Fibroblast of skin of left biceps (primary cell): ENCODE data around the gene ISG20L2.
"Not testable (repeated sequence)": the region's sequence is repeated elsewhere in the genome, so short reads cannot be mapped to it uniquely, and the experiment has no call there.

Experiments used
- DNase-seq, 2 experiments: peaks; one replicate each; pipeline ENCODE4 v3.0.0-alpha.2; 2013; ENCODE audit warnings: low read depth in 2 of 2

Gene ISG20L2, protein sequence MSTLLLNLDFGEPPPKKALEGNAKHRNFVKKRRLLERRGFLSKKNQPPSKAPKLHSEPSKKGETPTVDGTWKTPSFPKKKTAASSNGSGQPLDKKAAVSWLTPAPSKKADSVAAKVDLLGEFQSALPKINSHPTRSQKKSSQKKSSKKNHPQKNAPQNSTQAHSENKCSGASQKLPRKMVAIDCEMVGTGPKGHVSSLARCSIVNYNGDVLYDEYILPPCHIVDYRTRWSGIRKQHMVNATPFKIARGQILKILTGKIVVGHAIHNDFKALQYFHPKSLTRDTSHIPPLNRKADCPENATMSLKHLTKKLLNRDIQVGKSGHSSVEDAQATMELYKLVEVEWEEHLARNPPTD

DNA sequence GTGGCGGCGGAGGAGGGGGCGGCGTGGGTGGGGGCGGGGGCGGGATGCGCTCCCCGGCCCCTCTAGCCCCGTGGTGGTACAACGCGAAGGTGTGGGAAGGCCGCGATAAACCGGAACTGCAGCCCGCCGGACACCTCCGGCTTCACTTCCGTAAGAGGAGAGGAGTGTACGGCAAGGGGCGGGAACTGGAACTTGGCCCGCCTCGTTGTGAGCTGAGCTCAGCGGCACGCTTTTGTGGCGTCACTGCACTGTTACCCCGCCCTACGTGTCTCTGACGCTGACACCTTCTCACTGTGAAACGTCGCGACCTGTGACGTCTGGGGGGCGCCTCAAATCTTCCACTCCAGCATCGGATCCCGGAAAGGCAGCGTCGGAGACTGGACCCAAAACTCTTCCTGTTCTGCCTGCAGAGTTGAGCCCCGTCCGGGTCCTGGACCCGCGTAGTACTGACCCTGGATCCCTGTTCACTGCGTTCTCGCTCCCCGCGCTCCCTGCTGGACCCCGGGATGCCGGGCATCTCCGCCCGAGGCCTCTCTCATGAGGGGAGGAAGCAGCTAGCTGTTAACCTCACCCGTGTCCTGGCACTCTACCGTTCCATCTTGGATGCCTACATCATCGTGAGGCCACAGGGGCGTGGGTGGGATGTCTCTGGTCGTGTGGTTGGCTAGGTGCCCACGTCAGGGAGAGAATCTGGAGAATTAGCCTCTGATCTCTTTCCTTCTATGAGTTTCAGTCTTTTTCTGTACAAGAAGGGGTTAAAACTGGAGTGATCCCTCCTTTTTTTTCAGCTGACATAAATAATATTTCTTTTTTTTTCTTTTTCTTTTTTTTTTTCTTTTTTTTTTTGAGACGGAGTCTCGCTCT, at the start of gene ISG20L2:
TSS of gene ISG20L2 (minus strand) at position 168 of the 864 bp plus-strand sequence. CDS start 1,114 bp downstream, outside the sequence.
- DNase-seq: peak; percentile 91 to 92

DNA sequence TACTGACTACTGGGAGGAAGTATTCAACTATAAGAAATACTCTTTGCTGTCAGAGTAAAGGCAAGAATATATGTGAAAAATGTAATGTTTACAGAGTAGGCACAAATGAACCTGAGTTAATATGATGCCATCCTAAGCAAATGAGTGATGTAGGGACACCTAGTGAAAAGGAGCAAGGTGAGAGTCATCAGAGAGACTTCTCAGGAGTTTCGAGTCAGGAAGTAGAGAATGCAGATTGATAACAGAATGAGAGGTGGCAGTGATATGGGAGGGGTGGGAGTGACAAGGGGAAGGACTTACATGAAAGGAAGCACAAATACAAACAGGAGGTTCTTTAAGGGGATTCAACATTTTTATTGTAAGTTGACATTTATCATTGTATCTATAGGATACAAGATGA, 49.0 kb upstream of the ISG20L2 start:
- no peak for DNase-seq

DNA sequence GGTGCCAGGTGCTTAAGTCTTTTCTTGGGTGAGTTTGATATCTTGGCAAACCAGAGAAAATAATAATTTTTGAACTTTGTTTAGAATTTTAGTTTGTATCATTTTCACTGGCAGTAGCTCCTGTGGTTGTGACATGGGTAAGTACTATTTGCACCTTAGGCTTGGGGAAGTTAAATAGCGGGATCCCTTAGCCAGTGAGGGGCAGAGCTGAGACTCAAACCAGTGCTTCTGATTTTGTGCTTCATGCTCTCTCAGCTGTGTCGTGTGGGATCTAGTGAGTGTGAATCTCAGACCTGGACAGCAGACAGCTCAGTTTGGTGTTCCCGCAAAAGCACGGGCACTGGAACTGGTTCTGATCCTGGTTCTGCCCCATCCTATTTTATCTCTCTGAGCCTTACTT, 48.4 kb upstream of the ISG20L2 start:
- no peak for DNase-seq

DNA sequence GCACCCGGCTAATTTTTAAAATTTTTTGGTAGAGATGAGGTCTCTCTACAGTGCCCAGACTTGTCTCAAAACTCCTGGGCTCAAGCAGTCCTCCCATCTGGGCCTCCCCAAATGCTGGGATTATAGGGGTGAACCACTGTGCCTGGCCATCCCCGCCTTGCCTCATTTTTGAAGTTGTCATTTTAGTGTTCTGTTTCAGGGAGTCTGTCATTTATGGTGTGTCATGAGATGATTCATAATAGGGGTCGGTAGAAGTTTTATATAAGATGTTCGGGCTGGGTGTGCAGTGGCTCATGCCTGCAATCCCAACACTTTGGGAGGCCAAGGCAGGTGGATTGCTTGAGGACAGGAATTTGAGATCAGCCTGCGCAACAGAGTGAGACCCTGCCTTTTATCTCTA, 47.2 kb upstream of the ISG20L2 start:
- no peak for DNase-seq

DNA sequence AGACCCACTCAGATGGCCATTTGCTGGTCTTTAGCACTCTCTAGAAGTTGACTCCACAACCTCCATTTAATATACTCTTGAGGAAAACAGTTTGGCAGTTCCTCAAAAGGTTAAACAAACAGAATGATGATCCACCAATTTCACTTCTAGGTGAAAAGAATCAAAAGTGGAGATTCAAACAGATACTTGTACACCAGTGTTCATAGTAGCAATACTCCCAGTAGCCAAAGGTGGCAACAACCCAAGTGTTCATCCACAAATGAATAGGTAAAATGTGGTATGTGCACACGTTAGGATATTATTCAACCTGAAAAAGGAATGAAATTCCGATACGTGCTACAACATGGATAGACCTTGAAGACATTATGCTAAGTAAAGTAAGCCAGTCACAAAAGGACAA, 45.0 kb upstream of the ISG20L2 start:
- no peak for DNase-seq

DNA sequence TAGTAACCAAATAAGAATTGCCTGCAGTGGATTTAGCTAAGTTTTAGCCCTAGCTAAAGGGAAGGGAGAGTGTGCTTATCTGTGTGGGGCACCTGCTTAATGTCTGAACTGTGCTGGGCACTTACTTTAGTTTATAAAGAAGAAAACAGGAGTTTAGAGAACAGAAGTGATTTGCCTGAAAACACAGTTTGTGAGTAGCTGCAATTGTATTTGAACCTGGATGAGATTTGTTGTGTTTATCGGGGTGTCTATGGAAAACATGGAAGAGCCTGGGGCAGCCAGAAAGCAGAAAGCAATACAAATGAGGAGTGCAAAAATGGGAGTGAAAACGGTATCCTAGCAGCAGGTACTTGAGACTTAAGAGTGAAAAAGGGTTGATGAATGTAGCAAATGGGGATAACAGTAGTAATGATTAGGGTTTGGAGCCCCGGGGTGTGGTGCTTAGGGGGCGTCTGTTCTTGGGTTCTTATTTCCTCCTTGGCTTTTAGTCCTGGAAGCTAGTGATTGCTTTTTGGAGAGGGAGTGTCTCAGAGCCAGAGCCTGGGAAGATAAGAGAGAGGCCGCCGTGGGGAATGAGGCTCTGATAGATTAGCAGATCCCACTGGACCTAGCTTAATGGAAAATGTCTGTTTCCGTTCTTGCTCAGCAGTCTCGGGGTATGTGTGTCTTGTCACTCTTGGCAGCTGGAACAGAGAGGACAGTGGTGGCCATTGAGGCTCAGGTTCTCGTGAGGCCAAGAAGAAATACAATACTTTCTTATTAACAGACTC, 44.3 kb upstream of the ISG20L2 start:
- no peak for DNase-seq

DNA sequence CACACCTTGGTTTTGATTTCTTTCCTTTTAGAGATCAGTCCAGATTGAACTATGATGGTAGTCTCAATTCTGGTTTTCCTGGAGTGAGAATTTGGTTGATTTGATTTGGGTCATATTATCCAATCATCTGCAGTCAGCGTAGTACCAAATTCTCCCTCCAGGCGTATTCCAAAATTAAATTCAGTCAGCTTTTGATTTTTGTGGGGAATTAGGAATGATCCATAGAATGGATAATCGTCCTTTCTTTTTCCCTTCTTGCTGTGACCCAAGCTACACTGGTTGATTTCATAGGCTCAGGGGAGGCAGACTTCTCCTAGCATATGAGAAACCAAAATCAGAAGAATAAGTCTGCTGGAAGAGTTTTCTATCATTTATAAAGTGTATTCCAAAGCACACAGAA, 43.7 kb upstream of the ISG20L2 start:
- DNase-seq: no peak

DNA sequence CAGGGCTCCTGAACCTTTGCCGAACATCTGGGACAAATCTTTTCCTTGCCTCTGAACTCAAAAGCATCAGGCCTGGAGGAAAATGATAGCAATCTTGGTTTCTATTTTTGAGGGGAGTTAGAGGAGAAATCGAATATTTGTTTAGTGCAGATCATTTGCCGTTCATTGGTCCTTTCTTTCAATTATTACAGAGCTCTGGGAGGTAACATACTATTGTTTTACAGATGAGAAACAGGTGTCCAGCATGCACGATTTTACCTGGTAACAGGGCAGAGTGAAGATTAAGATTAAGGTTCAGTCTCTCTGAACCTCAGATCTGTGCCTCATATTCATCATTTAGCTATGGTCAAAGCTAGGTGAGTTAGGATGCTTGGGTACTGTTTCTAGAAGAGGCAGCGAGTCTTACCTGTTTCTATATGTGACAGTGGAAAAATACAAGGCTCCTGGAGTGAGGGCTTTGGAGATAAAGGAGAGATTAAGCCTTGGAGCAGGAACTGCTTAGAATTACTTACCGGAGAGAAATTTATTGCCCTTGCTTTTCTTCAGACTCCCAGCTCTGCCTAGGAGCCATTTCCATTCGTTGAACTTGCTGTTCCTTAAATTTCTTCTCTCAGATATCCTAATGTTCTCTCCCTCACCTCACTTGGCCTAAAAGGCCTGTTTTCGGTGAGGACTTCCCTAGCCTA, 40.2 kb upstream of the ISG20L2 start:
- DNase-seq: no peak

DNA sequence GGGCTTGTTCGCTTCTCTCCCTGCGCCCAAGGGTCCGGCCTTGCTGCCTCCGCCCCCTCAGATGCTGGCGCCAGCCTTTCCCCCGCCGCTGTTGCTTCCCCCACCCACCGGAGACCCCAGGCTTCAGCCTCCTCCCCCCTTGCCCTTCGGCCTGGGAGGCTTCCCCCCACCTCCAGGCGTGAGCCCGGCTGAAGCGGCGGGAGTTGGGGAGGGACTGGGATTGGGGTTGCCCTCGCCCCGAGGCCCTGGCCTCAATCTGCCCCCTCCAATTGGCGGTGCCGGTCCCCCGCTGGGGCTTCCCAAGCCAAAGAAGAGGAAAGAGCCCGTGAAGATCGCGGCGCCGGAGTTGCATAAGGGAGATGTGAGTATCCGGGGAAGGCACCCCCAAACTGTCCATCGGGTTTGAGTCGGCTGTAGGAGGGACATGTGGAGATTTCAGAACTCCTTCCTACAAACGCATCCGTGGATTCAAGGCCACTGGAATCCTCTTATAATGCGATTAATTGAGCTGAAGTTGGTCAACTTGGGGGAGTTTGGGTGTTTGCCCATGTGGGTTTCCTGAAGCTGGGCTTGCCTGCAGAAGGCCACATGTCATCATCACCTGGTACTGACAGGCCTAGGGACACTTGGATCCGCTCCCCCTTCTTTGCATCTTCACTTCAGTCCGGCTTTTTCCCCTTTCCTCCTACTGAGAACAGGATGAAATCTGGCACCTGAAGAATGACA, 39.5 kb upstream of the ISG20L2 start:
- DNase-seq: no peak

DNA sequence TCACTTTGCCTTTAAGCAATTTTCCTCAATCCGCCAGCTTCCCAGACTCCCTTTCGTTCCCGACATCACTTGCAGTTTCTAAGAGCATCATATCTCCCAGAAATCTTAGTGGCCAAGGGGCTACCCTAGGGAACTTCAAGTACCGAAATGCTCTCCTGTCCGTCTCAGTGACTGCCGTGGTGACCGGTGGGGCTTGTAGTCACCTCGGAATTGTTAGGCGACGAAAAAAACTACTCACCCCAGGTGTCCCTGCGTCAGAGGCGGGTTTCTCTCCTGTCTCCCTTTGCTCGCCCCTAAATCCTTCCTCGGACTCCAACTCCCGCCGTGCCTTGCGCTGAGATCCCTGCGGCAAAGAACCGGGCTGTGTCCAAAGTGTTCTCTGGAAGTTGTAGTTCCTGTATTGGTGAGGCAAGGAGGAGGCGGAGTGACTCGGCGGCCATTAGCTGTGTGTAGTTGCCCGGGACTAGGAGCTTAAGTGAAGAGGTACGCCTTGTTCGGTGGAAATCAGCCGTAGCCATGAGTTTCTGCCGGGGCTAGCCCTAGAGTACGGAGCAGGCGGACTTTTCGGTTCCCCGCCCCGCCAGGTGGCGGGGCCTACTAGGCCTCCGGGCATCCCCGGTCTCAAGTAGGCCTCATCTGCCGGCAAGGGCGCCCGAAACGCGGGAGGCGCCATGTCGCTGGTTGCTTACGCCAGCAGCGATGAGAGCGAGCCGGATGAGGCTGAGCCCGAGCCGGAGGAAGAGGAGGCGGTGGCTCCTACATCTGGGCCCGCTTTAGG, 38.7 kb upstream of the ISG20L2 start, which contains the start of gene PRCC:
TSS of gene PRCC (plus strand) at position 435 of the 778 bp plus-strand sequence. CDS start at position 672, 237 bp downstream.
- DNase-seq: peak; percentile 100

DNA sequence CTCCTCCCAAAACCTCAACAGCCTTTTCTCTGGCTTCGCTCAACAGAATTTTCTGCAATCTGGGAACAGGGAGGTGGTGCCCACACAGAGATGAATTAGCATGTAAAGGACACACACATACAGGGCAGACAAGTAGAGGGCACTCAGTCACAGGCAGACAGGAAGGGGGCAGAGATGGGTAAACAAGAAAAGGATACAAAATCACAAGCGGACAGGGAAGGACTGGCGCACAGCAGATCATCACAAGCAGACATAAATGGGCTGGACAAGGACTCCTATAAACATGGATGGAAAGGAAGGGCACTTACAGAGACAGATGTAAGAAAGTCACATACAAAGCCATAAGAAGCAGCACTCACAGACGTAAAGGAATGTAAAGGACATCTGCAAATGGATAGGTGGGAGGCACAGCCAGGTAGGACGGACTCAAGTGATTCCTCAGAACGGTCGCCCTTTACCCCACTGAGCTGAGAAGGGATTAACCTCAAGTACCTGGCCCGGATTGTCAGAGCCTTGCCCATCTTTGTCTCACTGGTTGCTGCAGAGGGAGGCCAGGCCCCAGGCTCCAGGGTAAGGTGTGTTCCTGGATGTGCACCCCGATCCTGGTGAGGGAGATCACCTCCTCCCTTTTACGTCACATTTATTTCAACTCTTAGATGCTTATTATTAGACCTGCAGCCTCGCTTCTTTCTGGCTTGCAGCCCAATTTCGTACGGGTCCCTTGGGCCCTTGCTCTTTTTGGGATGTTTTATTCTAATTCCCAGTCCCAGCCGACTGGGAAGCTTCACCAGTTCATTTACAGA, 37.9 kb upstream of the ISG20L2 start:
- no peak for DNase-seq

DNA sequence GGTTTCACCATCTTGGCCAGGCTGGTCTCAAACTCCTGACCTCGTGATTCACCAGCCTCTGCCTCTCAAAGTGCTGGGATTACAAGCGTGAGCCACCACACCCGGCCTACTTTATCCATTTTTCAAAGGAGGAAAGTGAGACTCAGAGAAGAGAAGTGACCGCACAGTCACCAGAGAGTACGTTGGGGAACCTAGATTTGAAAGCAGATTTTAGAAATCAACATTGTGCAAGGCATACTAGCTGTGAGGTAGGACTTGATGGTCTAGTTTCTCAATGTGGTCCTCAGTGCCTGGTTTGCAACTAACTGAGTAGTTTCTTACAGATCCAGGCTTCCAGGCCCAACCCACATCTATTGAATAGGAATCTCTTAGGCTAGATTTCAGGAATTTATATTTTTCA, 37.1 kb upstream of the ISG20L2 start:
- no peak for DNase-seq

DNA sequence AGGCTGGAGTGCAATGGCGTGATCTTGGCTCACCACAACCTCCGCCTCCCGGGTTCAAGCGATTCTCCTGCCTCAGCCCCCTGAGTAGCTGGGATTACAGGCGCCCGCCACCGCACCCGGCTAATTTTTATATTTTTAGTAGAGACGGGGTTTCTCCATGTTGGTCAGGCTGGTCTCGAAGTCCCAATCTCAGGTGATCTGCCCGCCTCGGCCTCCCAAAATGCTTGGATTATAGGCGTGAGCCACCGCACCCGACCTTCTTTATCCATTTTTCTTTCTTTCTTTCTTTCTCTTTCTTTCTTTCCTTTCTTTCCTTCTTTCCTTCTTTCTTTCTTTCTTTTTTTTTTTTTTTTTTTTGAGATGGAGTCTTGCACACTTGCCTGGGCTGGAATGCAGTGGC, 36.6 kb upstream of the ISG20L2 start:
- DNase-seq: not testable (repeated sequence)

DNA sequence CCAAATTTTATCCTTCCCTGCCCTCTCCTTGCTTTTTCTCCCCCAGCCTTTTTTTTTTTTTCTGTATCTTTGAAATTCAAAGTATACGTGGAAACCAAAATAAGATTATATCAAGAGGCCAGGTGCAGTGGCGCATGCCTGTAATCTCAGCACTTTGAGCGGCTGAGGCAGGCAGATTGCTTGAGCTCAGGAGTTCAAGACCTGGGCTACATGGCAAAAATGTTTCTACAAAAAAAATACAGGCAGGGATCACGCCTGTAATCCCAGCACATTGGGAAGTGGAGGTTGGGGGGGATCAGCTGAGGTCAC, 32.2 kb upstream of the ISG20L2 start:
- DNase-seq: no peak

DNA sequence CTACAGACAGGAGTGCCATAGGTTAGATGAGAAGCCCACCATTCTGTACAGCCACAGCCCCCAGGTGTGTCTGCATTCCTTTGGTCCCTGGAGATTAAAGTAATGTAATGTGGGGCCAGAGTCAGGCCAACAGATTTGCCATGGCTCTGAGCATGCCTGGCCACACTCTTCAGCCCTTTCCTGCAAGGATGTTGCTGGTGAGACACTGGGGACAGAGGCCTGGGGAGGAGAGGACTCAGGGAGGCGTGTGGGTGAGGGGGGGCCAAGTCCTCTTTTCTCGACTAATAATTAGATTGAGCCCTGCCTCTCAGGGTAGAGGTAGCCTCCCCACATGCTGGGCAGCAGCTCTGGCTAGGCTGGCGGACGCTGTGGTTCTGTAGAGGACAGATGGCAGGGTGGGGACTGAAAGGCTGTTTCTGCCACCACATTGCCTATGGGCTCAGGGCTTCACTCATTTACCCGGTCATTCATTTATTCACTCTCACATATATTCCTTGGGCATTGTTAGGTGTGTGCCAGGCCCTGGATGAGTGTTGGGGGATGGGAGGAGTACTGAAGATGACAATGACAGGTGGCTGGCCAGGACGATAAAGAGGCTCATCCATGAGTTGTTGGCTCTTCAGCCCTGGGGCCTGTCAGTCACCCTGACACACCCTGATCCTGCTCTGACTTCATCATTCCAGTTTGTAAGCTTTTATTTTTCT, 31.7 kb upstream of the ISG20L2 start:
- DNase-seq: no peak

DNA sequence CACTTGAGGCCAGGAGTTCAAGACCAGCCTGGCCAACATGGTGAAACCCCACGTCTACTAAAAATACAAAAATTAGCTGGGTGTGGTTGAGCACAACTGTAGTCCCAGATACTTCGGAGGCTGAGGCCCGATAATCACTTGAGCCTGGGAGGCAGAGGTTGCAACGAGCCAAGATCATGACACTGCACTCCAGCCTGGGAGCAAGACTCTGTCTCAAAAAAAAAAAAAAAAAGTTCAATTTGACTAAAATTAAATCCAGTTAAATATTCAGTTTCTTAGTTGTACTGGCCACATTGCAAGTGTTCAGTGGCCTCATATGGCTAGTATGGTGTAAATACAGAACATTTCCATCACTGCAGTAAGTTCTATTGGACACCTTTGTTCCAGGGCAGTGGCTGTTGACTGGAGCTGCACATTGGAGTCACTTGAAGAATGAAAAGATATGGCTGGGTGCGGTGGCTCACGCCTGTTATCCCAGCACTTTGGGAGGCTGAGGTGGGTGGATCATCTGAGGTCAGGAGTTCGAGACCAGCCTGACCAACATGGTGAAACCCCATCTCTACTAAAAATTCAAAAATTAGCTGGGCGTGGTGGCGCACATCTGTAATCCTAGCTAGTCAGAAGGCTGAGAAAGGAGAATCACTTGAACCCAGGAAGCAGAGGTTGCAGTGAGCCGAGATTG, 29.1 kb upstream of the ISG20L2 start:
- not testable (repeated sequence) for DNase-seq

DNA sequence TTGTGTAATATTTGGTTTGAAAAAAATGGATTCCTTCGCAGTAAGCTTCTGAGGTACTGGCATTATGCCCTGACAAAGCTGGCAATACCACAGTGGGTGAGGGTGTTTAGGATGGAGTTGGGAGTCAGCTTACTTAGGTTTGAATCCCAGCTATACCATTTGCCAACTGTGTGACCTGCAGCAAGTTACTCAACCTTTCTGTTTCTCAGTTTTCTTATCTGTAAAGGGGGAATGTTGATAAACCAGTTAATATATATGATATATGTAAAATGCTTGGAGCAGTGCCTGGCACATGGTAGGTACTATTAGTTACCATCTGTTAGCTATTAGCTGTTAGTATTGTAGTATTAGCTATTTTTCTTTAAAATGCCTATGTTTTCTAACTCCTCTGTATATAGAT, 27.8 kb upstream of the ISG20L2 start:
- DNase-seq: no peak

DNA sequence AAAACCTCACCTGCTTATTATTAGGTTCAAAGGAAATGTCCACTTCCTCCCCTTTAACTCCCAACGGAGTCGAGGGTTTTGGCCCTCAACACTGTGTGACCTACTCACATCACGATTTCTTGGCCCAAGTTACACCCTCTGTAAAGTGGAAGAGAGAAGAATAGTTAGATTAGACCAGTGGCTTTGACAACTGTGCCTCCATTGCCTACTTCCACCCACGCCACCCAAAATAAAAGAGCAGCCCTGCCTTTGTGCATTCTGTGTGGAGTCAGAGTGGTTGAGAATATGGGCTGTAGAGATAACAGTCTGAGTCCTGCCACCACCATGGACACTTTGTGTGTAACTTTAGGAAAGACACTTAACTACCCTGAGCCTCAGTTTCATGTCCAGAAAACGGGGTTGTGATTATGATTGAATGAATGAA, 27.0 kb upstream of the ISG20L2 start:
- no peak for DNase-seq
